Right lobe of liver (tissue), 6 donors: Measurements from ENCODE around the gene TOB1. TPM values are rescaled to one million over a fixed set of nuclear protein-coding genes. Genes with fewer than 3 reads are reported as not detected.

ENCODE experiments used
- ATAC-seq, 4 donors: fragments of 200-7000 bp; cut with Tn5 transposase; one replicate each; pipeline ENCODE4 v1.9.1; 2020; ENCODE audit warnings: mild to moderate bottlenecking in 4 of 4, moderate library complexity in 4 of 4
- DNase-seq, 3 donors: peaks; one replicate each; pipeline ENCODE4 v3.0.0-alpha.2; 2020
- H3K27ac ChIP-seq, 3 donors: fragments of 200-600 bp; one replicate each; pipeline ENCODE4 v1.8.0; 2022
- H3K27me3 ChIP-seq, 2 donors: fragments of 200-600 bp; one replicate each; pipeline ENCODE4 v1.8.0; 2022
- H3K36me3 ChIP-seq, 4 donors: fragments of 200-600 bp; sonication (generic) in 1 of 4; one replicate each; pipeline versions ENCODE4 v1.5.1 to v1.8.0; 2017 to 2022; ENCODE audit warnings: control low read depth in 1 of 4
- H3K4me1 ChIP-seq, 4 donors: fragments of 200-600 bp; sonication (generic) in 1 of 4; one replicate each; pipeline versions ENCODE4 v1.5.1 to v1.8.0; 2017 to 2022; ENCODE audit warnings: control low read depth in 1 of 4
- H3K4me3 ChIP-seq, 3 donors: fragments of 200-600 bp; one replicate each; pipeline ENCODE4 v1.8.0; 2022
- H3K9me3 ChIP-seq, 4 donors: fragments of 200-600 bp; sonication (generic) in 1 of 4; one replicate each; pipeline versions ENCODE4 v1.5.1 to v1.8.0; 2017 to 2022; ENCODE audit warnings: control low read depth in 1 of 4
- POLR2A ChIP-seq: fragments of 450-650 bp; IDR thresholded peaks from one replicate; pipeline ENCODE4 v1.6.1; 2017; ENCODE audit warnings: antibody characterized with exemption, mild to moderate bottlenecking
- WGBS: methylation state at CpG from one replicate; pipeline ENCODE4 v1.1.6; 2018; ENCODE audit warnings: low coverage, low lambda C conversion rate; ENCODE audit not compliant: insufficient coverage; ENCODE audit errors: missing lambda C conversion rate; 5-methylcytosine and 5-hydroxymethylcytosine counted together
- intact Hi-C, 2 donors: fragments of 100-400 bp; cut with DNase I; formaldehyde crosslinking; loops; one replicate each; pipeline versions ENCODE4 v1.11.2 to v1.14.1; 2022
- total RNA-seq, 6 experiments: library from RNA; depleted of rRNA in 2 of 6; stranded (reverse); fragments of >200 nt in 2 of 6; fragmentation: NEBNext Ultra II Directional in 3 of 6; extraction: Animal tissue kit (Norgen Biotek cat#: 25700) in 3 of 6; gene quantifications; one replicate each; pipeline versions ENCODE4 v1.1.0 to v1.2.4, GENCODE V29; 2016 to 2023
- TF ChIP-seq, protein P1 (sequence below), 4 donors: fragments of 200-600 bp in 3 of 4; fragments of 450-650 bp in 1 of 4; IDR thresholded peaks; one replicate each; pipeline versions ENCODE4 v1.5.1 to v1.8.0; 2016 to 2022; ENCODE audit warnings: antibody characterized with exemption in 4 of 4, mild to moderate bottlenecking in 2 of 4
- donor health status: DM: no; HTN: yes; CAD: no.
- donor health status: DM: no; HTN: no; CAD: no.
- donor health status: DM: no; HTN: no; CAD: no.
- donor health status: DM: no; HTN: yes; CAD: no.
- donor health status: DM: no; HTN: yes; CAD: no.

TOB1 gene
- total RNA-seq, 6 experiments from 2014 or later, result 36.2 to 222 (median 82.1) TPM

DNA sequence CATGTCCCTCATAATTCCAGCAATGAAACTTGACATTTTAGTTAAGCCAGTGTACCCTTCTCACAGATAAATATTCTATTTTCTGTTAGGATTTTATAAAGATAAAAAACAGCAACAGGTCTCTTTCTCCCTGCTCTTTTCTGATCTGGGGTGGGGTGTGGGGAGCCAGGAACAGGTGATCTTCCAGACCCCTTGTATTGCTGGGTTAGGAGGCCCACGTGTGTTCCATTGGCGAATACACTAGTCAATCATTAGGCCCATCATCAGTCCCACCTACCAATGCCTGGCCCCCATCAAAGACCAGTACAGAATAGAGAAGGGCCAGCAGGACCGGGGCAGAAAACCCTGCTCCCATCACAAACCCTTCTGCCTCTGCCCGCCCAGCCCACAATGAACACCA is 40.3 kb upstream of the TOB1 start:
- no peaks in the 10 kb centered on the region for H3K9me3 ChIP-seq
- DNase-seq, result no peak
- TF ChIP-seq, protein P1, sequence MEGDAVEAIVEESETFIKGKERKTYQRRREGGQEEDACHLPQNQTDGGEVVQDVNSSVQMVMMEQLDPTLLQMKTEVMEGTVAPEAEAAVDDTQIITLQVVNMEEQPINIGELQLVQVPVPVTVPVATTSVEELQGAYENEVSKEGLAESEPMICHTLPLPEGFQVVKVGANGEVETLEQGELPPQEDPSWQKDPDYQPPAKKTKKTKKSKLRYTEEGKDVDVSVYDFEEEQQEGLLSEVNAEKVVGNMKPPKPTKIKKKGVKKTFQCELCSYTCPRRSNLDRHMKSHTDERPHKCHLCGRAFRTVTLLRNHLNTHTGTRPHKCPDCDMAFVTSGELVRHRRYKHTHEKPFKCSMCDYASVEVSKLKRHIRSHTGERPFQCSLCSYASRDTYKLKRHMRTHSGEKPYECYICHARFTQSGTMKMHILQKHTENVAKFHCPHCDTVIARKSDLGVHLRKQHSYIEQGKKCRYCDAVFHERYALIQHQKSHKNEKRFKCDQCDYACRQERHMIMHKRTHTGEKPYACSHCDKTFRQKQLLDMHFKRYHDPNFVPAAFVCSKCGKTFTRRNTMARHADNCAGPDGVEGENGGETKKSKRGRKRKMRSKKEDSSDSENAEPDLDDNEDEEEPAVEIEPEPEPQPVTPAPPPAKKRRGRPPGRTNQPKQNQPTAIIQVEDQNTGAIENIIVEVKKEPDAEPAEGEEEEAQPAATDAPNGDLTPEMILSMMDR (IDR thresholded peaks at IDR 0.05), result no peak
- TF ChIP-seq POLR2A, result no peak
- intact Hi-C loops, result loop anchor here in 1 of 2 donors (5.0 kb wide), 1 partner anchor 36 kb away; no protein-coding TSS in a partner anchor
- H3K36me3 ChIP-seq, result no peaks in the 10 kb centered on the region
- H3K27me3 ChIP-seq, result no peaks in the 10 kb centered on the region
- no peak overlapping the region for H3K4me3 ChIP-seq
- 60% methylated on average over 2 of the region's 4 CpGs for WGBS
- peaks cover 0 to 61% (median 28%) of the 10 kb centered on the region in 4 donors for H3K4me1 ChIP-seq
- peak overlapping the region in 2 of 3 donors; percentile 99 to 100 for H3K27ac ChIP-seq
- no peak for ATAC-seq

DNA sequence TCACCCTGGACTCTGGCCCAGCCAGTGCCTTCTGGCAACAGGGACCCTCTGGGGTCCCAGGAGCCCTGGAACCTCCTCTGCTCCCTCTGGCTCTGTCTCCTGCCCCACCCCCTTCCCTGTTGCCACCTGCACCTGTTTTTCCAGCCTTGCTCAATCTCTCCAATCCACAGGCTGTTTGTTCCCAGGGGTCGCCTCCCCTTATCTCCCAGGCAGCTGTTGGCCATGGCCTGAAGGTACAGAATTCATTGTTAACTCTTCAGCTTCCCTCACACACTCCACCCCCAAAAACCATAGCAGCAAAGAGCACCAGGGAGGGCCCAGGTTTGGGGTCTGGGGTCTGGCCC is 39.3 kb upstream of the TOB1 start:
- peak overlapping the region in 2 of 3 donors; percentile 31 to 33 for H3K4me3 ChIP-seq
- intact Hi-C loops, result loop anchor here in 1 of 2 donors (5.0 kb wide), 1 partner anchor 37 kb away; no protein-coding TSS in a partner anchor
- DNase-seq (peak; percentile 55 to 89 (median 87)), ATAC-seq (peak; percentile 38 to 60 (median 44))
- H3K4me1 ChIP-seq, result peaks cover 0 to 61% (median 28%) of the 10 kb centered on the region in 4 donors
- no peaks in the 10 kb centered on the region for H3K36me3 ChIP-seq
- H3K27me3 ChIP-seq, result no peaks in the 10 kb centered on the region
- TF ChIP-seq POLR2A, result no peak
- TF ChIP-seq, protein P1 (IDR thresholded peaks at IDR 0.05), result no peak
- peak overlapping the region; percentile 85 to 100 (median 99) for H3K27ac ChIP-seq
- WGBS, result 11% methylated on average over 1 of the region's 1 CpG
- H3K9me3 ChIP-seq, result no peaks in the 10 kb centered on the region

DNA sequence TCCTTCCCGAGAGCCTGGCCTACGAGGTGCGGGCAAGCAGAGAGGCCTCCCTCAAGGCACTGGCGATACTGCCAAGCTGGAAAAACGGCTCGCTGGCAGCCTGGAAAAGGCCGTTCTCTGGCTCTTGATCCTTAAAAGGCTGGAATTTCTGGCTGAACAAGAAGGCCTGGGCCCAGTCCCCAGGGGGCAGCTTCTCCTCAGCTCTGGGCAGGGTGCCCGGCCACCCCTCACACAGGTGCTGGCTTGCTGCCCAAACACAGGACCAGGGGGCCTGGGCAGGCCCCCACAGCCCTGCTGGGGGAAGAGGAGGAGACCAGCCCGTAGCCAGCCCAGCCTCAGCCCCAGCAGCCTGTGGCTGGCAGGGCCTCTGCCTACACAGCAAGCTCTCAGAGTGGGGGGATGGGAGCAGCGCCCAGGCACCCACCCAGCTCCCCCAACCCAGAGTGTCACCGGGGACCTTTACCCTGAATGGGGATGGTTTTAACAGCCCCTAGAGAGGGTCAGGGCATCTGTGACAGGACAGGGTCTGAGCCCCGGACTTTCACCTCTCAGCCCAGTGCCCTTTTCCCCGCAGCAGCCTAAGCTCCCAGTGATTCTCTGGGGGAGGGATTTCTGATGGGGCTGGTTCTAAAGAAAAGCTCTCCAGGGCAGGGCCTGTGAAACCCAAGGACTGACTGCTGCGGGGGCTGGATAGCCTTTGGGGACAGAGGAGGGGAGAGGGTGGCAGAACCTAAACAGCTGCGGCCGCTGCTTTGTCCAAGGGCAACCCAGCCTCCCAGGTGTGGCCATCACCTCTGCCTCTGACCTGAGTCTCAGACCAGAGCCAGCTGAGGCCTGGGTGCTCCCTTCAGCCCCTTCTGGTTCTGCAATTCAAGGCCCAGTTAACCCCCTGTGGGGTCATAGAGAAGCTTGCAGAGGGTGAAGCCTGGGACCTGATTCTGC is 38.6 kb upstream of the TOB1 start:
- H3K4me1 ChIP-seq, result peaks cover 0 to 61% (median 28%) of the 10 kb centered on the region in 4 donors

More for the DNA sequence above, 38.6 kb upstream of the TOB1 start:
- intact Hi-C loops, result loop anchor here in 1 of 2 donors (5.0 kb wide), 1 partner anchor 38 kb away; no protein-coding TSS in a partner anchor
- TF ChIP-seq, protein P1 (IDR thresholded peaks at IDR 0.05), result no peak
- TF ChIP-seq POLR2A, result peak; percentile 69
- peak overlapping the region in 2 of 3 donors; percentile 31 to 33 for H3K4me3 ChIP-seq
- ATAC-seq (peak; percentile 65 to 80 (median 72)), DNase-seq (peak; percentile 63 to 93 (median 91))
- 11% methylated on average over 4 of the region's 16 CpGs for WGBS
- no peaks in the 10 kb centered on the region for H3K9me3 ChIP-seq
- no peaks in the 10 kb centered on the region for H3K36me3 ChIP-seq
- no peaks in the 10 kb centered on the region for H3K27me3 ChIP-seq
- H3K27ac ChIP-seq, result peak overlapping the region; percentile 85 to 100 (median 99)
